Measurements from ENCODE around the gene FGF5.

GRCh38 chr4:80302616-80303223 lies 36.3 kb downstream of the FGF5 start:
- no peak for TF ChIP-seq POLR2A (IDR thresholded peaks at IDR 0.05)
- no peak for TF ChIP-seq CTCF (IDR thresholded peaks at IDR 0.05)
